NCI-H2029 (cell line): ENCODE data around the gene CMSS1.
A peak's percentile ranks its signal among the peaks of the same experiment; 100 is the strongest.
"Not testable (repeated sequence)": the region's sequence is repeated elsewhere in the genome, so short reads cannot be mapped to it uniquely, and the experiment has no call there.

Experiments used
- DNase-seq: peaks from one replicate; lab custom pipeline; 2025; lab: John Stamatoyannopoulos, UW

Gene CMSS1

GRCh38 chr3:99818818-99819217 lies 1.2 kb downstream of the CMSS1 start:
- DNase-seq: no peak

GRCh38 chr3:99823723-99824711 lies 6.4 kb downstream of the CMSS1 start:
- no peak for DNase-seq

- DNase-seq: no peak
Observed at GRCh38 chr3:99825004-99825640, 7.5 kb downstream of the CMSS1 start.

- DNase-seq: no peak
Observed at GRCh38 chr3:99829844-99830243, 12.2 kb downstream of the CMSS1 start.

GRCh38 chr3:99833617-99834205 lies 16.0 kb downstream of the CMSS1 start:
- no peak for DNase-seq

GRCh38 chr3:99834211-99834957 lies 16.7 kb downstream of the CMSS1 start:
- no peak for DNase-seq

- DNase-seq: no peak
Observed at GRCh38 chr3:99836681-99837080, 19.0 kb downstream of the CMSS1 start.

- DNase-seq: no peak
Observed at GRCh38 chr3:99837715-99838114, 20.1 kb downstream of the CMSS1 start.

GRCh38 chr3:99838755-99839154 lies 21.1 kb downstream of the CMSS1 start:
- no peak for DNase-seq

- DNase-seq: no peak
Observed at GRCh38 chr3:99839613-99840012, 22.0 kb downstream of the CMSS1 start.

GRCh38 chr3:99841949-99842348 lies 24.3 kb downstream of the CMSS1 start:
- DNase-seq: not testable (repeated sequence)

GRCh38 chr3:99842826-99843589 lies 25.3 kb downstream of the CMSS1 start:
- peak; percentile 12 for DNase-seq

GRCh38 chr3:99843590-99844258 lies 26.1 kb downstream of the CMSS1 start:
- DNase-seq: no peak

- no peak for DNase-seq
Observed at GRCh38 chr3:99845331-99845730, 27.7 kb downstream of the CMSS1 start.

GRCh38 chr3:99845999-99846398 lies 28.3 kb downstream of the CMSS1 start:
- no peak for DNase-seq

GRCh38 chr3:99846477-99847160 lies 29.0 kb downstream of the CMSS1 start:
- no peak for DNase-seq

- no peak for DNase-seq
Observed at GRCh38 chr3:99848433-99848832, 30.8 kb downstream of the CMSS1 start.

- DNase-seq: no peak
Observed at GRCh38 chr3:99850608-99851007, 32.9 kb downstream of the CMSS1 start.

GRCh38 chr3:99851955-99852354 lies 34.3 kb downstream of the CMSS1 start:
- no peak for DNase-seq

- no peak for DNase-seq
Observed at GRCh38 chr3:99852851-99853250, 35.2 kb downstream of the CMSS1 start.
